Esophagus squamous epithelium (tissue), 4 donors: ENCODE data around the gene CYB5R2.

Experiments
- CTCF ChIP-seq, 6 experiments: fragments of 450-650 bp in 4 of 6; fragments of 200-600 bp in 2 of 6; sonication (generic) in 2 of 6; IDR thresholded peaks; one replicate each; pipeline ENCODE4 v1.5.1; 2016 to 2019; ENCODE audit warnings: antibody characterized with exemption in 6 of 6, mild to moderate bottlenecking in 4 of 6, moderate library complexity in 4 of 6
- POLR2A ChIP-seq, 4 donors: fragments of 450-650 bp; IDR thresholded peaks; one replicate each; pipeline ENCODE4 v1.6.1; 2017; ENCODE audit warnings: antibody characterized with exemption in 4 of 4, mild to moderate bottlenecking in 4 of 4, moderate library complexity in 3 of 4

- TF ChIP-seq CTCF (IDR thresholded peaks at IDR 0.05) (no peak), POLR2A (IDR thresholded peaks at IDR 0.05) (no peak)
Measured at GRCh38 chr11:7668464-7668863, 4.8 kb downstream of the CYB5R2 start.
